Tibial artery (tissue), 4 donors: ENCODE data around the gene MAP3K4.
"Not testable (repeated sequence)": the region's sequence is repeated elsewhere in the genome, so short reads cannot be mapped to it uniquely, and the experiment has no call there.

Experiments used
- DNase-seq, 2 donors: peaks; one replicate each; pipeline ENCODE4 v3.0.0-alpha.2; 2019
- H3K27ac ChIP-seq, 2 donors: fragments of 200-600 bp; sonication (generic) in 1 of 2; 1 replicate in 1 of 2; 2 replicates in 1 of 2; pipeline ENCODE4 v1.5.1; 2018 to 2019; ENCODE audit warnings: mild to moderate bottlenecking in 1 of 2
- H3K27me3 ChIP-seq, 2 donors: fragments of 200-600 bp; sonication (generic) in 1 of 2; one replicate each; pipeline versions ENCODE4 v1.5.1 to v1.6.0; 2016 to 2019
- H3K36me3 ChIP-seq, 3 donors: fragments of 200-600 bp; sonication (generic) in 2 of 3; one replicate each; pipeline ENCODE4 v1.5.1; 2016 to 2019; ENCODE audit warnings: mild to moderate bottlenecking in 2 of 3
- H3K4me1 ChIP-seq, 4 donors: fragments of 200-600 bp; sonication (generic) in 2 of 4; 1 replicate in 3 of 4; 2 replicates in 1 of 4; pipeline ENCODE4 v1.5.1; 2016 to 2019
- H3K4me3 ChIP-seq, 2 donors: fragments of 200-600 bp; sonication (generic) in 1 of 2; 1 replicate in 1 of 2; 2 replicates in 1 of 2; pipeline ENCODE4 v1.5.1; 2018 to 2019; ENCODE audit warnings: mild to moderate bottlenecking in 2 of 2
- H3K9me3 ChIP-seq, 3 donors: fragments of 200-600 bp; sonication (generic) in 1 of 3; one replicate each; pipeline ENCODE4 v1.5.1; 2016 to 2019
- CTCF ChIP-seq, 2 experiments: fragments of 200-600 bp in 1 of 2; fragments of 450-650 bp in 1 of 2; IDR thresholded peaks; one replicate each; pipeline ENCODE4 v1.5.1; 2017 to 2019; ENCODE audit warnings: antibody characterized with exemption in 2 of 2, mild to moderate bottlenecking in 1 of 2, moderate library complexity in 1 of 2
- intact Hi-C: fragments of 100-400 bp; cut with DNase I; formaldehyde crosslinking; loops from one replicate; pipeline ENCODE4 v1.15.0; 2023; ENCODE audit warnings: low total_unique reads

The MAP3K4 gene

GRCh38 chr6:161116554-161116953 lies 125.0 kb downstream of the MAP3K4 start:
- no peak overlapping the region for H3K4me3 ChIP-seq
- no peak for DNase-seq
- intact Hi-C loops: no loop called here
- no peaks in the 10 kb centered on the region for H3K27me3 ChIP-seq
- no peak overlapping the region for H3K27ac ChIP-seq
- H3K4me1 ChIP-seq: no peaks in the 10 kb centered on the region
- H3K36me3 ChIP-seq: peaks cover 87 to 97% (median 97%) of the 10 kb centered on the region in 3 donors
- TF ChIP-seq CTCF (IDR thresholded peaks at IDR 0.05): no peak
- H3K9me3 ChIP-seq: no peaks in the 10 kb centered on the region

- Histone ChIP-seq H3K4me3 (no peak overlapping the region), H3K4me1 (no peaks in the 10 kb centered on the region), H3K27ac (no peak overlapping the region), H3K27me3 (no peaks in the 10 kb centered on the region), H3K9me3 (peaks cover 0 to 5% (median 0%) of the 10 kb centered on the region in 3 donors), H3K36me3 (peaks cover 87 to 95% (median 94%) of the 10 kb centered on the region in 3 donors)
- no peak for TF ChIP-seq CTCF (IDR thresholded peaks at IDR 0.05)
- DNase-seq: no peak
- intact Hi-C loops: no loop called here
These were observed 125.7 kb downstream of the MAP3K4 start for GRCh38 chr6:161117308-161117707.

- peaks cover 0 to 9% (median 0%) of the 10 kb centered on the region in 3 donors for H3K9me3 ChIP-seq
- no peak for DNase-seq
- no peak overlapping the region for H3K27ac ChIP-seq
- H3K36me3 ChIP-seq: peaks cover 85 to 93% (median 92%) of the 10 kb centered on the region in 3 donors
- H3K4me1 ChIP-seq: no peaks in the 10 kb centered on the region
- intact Hi-C loops: no loop called here
- TF ChIP-seq CTCF (IDR thresholded peaks at IDR 0.05): no peak
- H3K27me3 ChIP-seq: no peaks in the 10 kb centered on the region
- no peak overlapping the region for H3K4me3 ChIP-seq
These were observed 126.4 kb downstream of the MAP3K4 start for GRCh38 chr6:161117942-161118341.

- DNase-seq, H3K4me1 ChIP-seq, H3K27ac ChIP-seq, H3K4me3 ChIP-seq, H3K27me3 ChIP-seq, intact Hi-C loops: not testable (repeated sequence)
- Histone ChIP-seq H3K36me3 (peaks cover 48 to 83% (median 64%) of the 10 kb centered on the region in 3 donors), H3K9me3 (peaks cover 0 to 22% (median 3%) of the 10 kb centered on the region in 3 donors)
These were observed 131.8 kb downstream of the MAP3K4 start for GRCh38 chr6:161123319-161123718.

GRCh38 chr6:161125591-161125990 lies 134.0 kb downstream of the MAP3K4 start:
- DNase-seq: no peak
- Histone ChIP-seq H3K9me3 (peaks cover 0 to 22% (median 3%) of the 10 kb centered on the region in 3 donors), H3K4me1 (no peaks in the 10 kb centered on the region), H3K27me3 (no peaks in the 10 kb centered on the region), H3K27ac (no peak overlapping the region), H3K36me3 (peaks cover 42 to 72% (median 52%) of the 10 kb centered on the region in 3 donors), H3K4me3 (no peak overlapping the region)
- intact Hi-C loops: no loop called here
- no peak for TF ChIP-seq CTCF (IDR thresholded peaks at IDR 0.05)

- H3K4me3 ChIP-seq: no peak overlapping the region
- DNase-seq: no peak
- peaks cover 39 to 56% (median 40%) of the 10 kb centered on the region in 3 donors for H3K36me3 ChIP-seq
- no peak overlapping the region for H3K27ac ChIP-seq
- H3K27me3 ChIP-seq: no peaks in the 10 kb centered on the region
- intact Hi-C loops: no loop called here
- no peak for TF ChIP-seq CTCF (IDR thresholded peaks at IDR 0.05)
- peaks cover 0 to 17% (median 3%) of the 10 kb centered on the region in 3 donors for H3K9me3 ChIP-seq
- H3K4me1 ChIP-seq: no peaks in the 10 kb centered on the region
These were observed 135.6 kb downstream of the MAP3K4 start for GRCh38 chr6:161127071-161127740.
